ENCODE results near the gene MARCKSL1.

Gene MARCKSL1

GRCh38 chr1:32352831-32353383 lies 16.9 kb upstream of the MARCKSL1 start:
- no peak for DNase-seq

GRCh38 chr1:32352239-32352745 lies 16.3 kb upstream of the MARCKSL1 start:
- no peak for DNase-seq

GRCh38 chr1:32351399-32352238 lies 15.6 kb upstream of the MARCKSL1 start:
- DNase-seq, result peak; percentile 85

GRCh38 chr1:32350785-32351398 lies 14.9 kb upstream of the MARCKSL1 start:
- DNase-seq, result peak; percentile 46

GRCh38 chr1:32349211-32349708 lies 13.2 kb upstream of the MARCKSL1 start:
- no peak for DNase-seq

- DNase-seq, result no peak
Measured at GRCh38 chr1:32346532-32347157, 10.6 kb upstream of the MARCKSL1 start.

GRCh38 chr1:32345289-32345827 lies 9.3 kb upstream of the MARCKSL1 start:
- no peak for DNase-seq

- no peak for DNase-seq
Measured at GRCh38 chr1:32342704-32343103, 6.7 kb upstream of the MARCKSL1 start.

GRCh38 chr1:32341971-32342370 lies 5.9 kb upstream of the MARCKSL1 start:
- no peak for DNase-seq

GRCh38 chr1:32341186-32341757 lies 5.2 kb upstream of the MARCKSL1 start:
- DNase-seq, result no peak

GRCh38 chr1:32339363-32339978 lies 3.4 kb upstream of the MARCKSL1 start:
- DNase-seq, result no peak

GRCh38 chr1:32338637-32339145 lies 2.7 kb upstream of the MARCKSL1 start:
- DNase-seq, result no peak

GRCh38 chr1:32337855-32338636 lies 2.0 kb upstream of the MARCKSL1 start:
- DNase-seq, result no peak

GRCh38 chr1:32336963-32337675 lies 1.1 kb upstream of the MARCKSL1 start:
- DNase-seq, result no peak

GRCh38 chr1:32336591-32336932 lies 529 bp upstream of the MARCKSL1 start:
- DNase-seq, result no peak

- no peak for DNase-seq
Measured at GRCh38 chr1:32335535-32335789, 571 bp downstream of the MARCKSL1 start.

- DNase-seq, result no peak
Measured at GRCh38 chr1:32334864-32335534, 1.0 kb downstream of the MARCKSL1 start.

GRCh38 chr1:32334274-32334861 lies 1.7 kb downstream of the MARCKSL1 start:
- DNase-seq, result no peak

- no peak for DNase-seq
Measured at GRCh38 chr1:32333251-32333963, 2.6 kb downstream of the MARCKSL1 start.

Measured in NCI-H1694 (cell line).